WTC11 (cell line): ENCODE results near the gene NAT8L. TPM values are rescaled to one million over a fixed set of nuclear protein-coding genes. Genes with fewer than 3 reads are reported as not detected.

ENCODE experiments used
- ATAC-seq: fragments of 200-7000 bp; cut with Tn5 transposase; 2 replicates; pipeline ENCODE4 v1.10.0; 2021; ENCODE audit warnings: mild to moderate bottlenecking, moderate library complexity
- CTCF ChIA-PET: fragments of 300-600 bp; sonication (Branson Sonifier 250); formaldehyde crosslinking; loops from one replicate; lab custom pipeline; 2021; ENCODE audit warnings: antibody characterized with exemption; lab: Charles Lee
- POLR2A ChIA-PET: fragments of 350-600 bp; sonication (Branson Sonifier 250); formaldehyde crosslinking; loops from one replicate; lab custom pipeline; 2021; ENCODE audit warnings: antibody characterized with exemption; lab: Charles Lee
- DNase-seq: peaks from one replicate; pipeline ENCODE4 v3.0.0; 2021; ENCODE audit warnings: low spot score
- H3K27ac Mint-ChIP-seq: 2 replicates; pipeline ENCODE4 v1.8.0; 2021; ENCODE audit warnings: mixed read lengths
- H3K27me3 Mint-ChIP-seq: 2 replicates; pipeline ENCODE4 v1.8.0; 2021; ENCODE audit warnings: low read depth, mild to moderate bottlenecking, moderate library complexity, mixed read lengths
- H3K36me3 Mint-ChIP-seq: 2 replicates; pipeline ENCODE4 v1.8.0; 2021; ENCODE audit warnings: mixed read lengths
- H3K4me1 Mint-ChIP-seq: 2 replicates; pipeline ENCODE4 v1.8.0; 2022; ENCODE audit warnings: mixed read lengths
- H3K4me3 Mint-ChIP-seq: 2 replicates; pipeline ENCODE4 v1.8.0; 2021; ENCODE audit warnings: mild to moderate bottlenecking, moderate library complexity, mixed read lengths
- H3K9me3 Mint-ChIP-seq: 2 replicates; pipeline ENCODE4 v1.8.0; 2021; ENCODE audit warnings: mixed read lengths
- ATF6 ChIP-seq: sonication (generic); formaldehyde crosslinking; IDR thresholded peaks from 2 replicates; pipeline ENCODE4 v1.8.1; 2023; ENCODE audit warnings: mild to moderate bottlenecking, missing genetic modification reagents
- MYBL2 ChIP-seq: sonication (generic); formaldehyde crosslinking; IDR thresholded peaks from 2 replicates; pipeline ENCODE4 v1.8.1; 2023; ENCODE audit warnings: mild to moderate bottlenecking, moderate library complexity, missing genetic modification reagents
- PRDM15 ChIP-seq: sonication (generic); formaldehyde crosslinking; IDR thresholded peaks from 2 replicates; pipeline ENCODE4 v1.8.0; 2022; ENCODE audit warnings: missing genetic modification reagents
- ZMAT4 ChIP-seq: fragments of 250-450 bp; sonication (Bioruptor Pico); IDR thresholded peaks from 2 replicates; pipeline ENCODE4 v1.9.0; 2021; ENCODE audit warnings: mild to moderate bottlenecking
- total RNA-seq: library from RNA; stranded (reverse); gene quantifications from 3 replicates; pipeline ENCODE4 v1.2.3, GENCODE V29; 2021
- TF ChIP-seq, protein P1 (sequence below): sonication (generic); formaldehyde crosslinking; IDR thresholded peaks from 2 replicates; pipeline ENCODE4 v1.8.0; 2023; ENCODE audit warnings: missing genetic modification reagents, mild to moderate bottlenecking, borderline replicate concordance
- TF ChIP-seq, protein P2 (sequence below): sonication (generic); formaldehyde crosslinking; IDR thresholded peaks from 2 replicates; pipeline ENCODE4 v1.8.1; 2022; ENCODE audit warnings: low read depth, missing genetic modification reagents, borderline replicate concordance
- TF ChIP-seq, protein P3 (sequence below): sonication (generic); formaldehyde crosslinking; IDR thresholded peaks from 2 replicates; pipeline ENCODE4 v1.8.1; 2022; ENCODE audit warnings: mild to moderate bottlenecking, moderate library complexity, missing genetic modification reagents
- TF ChIP-seq, protein P4 (sequence below): sonication (generic); formaldehyde crosslinking; IDR thresholded peaks from 2 replicates; pipeline ENCODE4 v1.8.0; 2022; ENCODE audit warnings: mild to moderate bottlenecking, missing genetic modification reagents

The NAT8L gene
- total RNA-seq, 1 experiment from 2014 or later = 20.0 TPM

DNA sequence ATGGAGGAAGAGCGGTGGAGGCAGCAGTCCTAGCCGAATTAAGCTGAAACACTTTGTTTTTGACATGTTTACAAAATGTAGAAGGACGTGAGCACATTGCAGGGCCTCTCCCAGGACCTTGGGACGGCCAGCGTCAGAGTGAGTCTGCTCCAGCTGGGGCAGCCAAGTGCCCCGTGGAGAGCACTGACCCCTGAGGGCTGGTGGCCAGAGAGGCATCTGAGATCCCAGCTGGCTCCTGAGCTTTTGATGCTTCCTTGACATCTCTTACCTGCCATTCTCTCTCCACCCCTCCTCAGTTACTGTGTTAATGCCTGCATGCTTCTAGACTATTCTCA is 24.7 kb downstream of the NAT8L start (continued):
- TF ChIP-seq, protein P1, sequence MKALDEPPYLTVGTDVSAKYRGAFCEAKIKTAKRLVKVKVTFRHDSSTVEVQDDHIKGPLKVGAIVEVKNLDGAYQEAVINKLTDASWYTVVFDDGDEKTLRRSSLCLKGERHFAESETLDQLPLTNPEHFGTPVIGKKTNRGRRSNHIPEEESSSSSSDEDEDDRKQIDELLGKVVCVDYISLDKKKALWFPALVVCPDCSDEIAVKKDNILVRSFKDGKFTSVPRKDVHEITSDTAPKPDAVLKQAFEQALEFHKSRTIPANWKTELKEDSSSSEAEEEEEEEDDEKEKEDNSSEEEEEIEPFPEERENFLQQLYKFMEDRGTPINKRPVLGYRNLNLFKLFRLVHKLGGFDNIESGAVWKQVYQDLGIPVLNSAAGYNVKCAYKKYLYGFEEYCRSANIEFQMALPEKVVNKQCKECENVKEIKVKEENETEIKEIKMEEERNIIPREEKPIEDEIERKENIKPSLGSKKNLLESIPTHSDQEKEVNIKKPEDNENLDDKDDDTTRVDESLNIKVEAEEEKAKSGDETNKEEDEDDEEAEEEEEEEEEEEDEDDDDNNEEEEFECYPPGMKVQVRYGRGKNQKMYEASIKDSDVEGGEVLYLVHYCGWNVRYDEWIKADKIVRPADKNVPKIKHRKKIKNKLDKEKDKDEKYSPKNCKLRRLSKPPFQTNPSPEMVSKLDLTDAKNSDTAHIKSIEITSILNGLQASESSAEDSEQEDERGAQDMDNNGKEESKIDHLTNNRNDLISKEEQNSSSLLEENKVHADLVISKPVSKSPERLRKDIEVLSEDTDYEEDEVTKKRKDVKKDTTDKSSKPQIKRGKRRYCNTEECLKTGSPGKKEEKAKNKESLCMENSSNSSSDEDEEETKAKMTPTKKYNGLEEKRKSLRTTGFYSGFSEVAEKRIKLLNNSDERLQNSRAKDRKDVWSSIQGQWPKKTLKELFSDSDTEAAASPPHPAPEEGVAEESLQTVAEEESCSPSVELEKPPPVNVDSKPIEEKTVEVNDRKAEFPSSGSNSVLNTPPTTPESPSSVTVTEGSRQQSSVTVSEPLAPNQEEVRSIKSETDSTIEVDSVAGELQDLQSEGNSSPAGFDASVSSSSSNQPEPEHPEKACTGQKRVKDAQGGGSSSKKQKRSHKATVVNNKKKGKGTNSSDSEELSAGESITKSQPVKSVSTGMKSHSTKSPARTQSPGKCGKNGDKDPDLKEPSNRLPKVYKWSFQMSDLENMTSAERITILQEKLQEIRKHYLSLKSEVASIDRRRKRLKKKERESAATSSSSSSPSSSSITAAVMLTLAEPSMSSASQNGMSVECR (CRISPR knock-in tag) = no peak
- TF ChIP-seq MYBL2 (CRISPR knock-in tag) (no peak), ZMAT4 (CRISPR knock-in tag) (no peak)

GRCh38 chr4:2084316-2084715 is 25.2 kb downstream of the NAT8L start:
- POLR2A ChIA-PET = interaction anchor here (0.5 kb wide), 1 partner anchor 152 kb away, joined by 3 read pairs; no protein-coding TSS in a partner anchor

DNA sequence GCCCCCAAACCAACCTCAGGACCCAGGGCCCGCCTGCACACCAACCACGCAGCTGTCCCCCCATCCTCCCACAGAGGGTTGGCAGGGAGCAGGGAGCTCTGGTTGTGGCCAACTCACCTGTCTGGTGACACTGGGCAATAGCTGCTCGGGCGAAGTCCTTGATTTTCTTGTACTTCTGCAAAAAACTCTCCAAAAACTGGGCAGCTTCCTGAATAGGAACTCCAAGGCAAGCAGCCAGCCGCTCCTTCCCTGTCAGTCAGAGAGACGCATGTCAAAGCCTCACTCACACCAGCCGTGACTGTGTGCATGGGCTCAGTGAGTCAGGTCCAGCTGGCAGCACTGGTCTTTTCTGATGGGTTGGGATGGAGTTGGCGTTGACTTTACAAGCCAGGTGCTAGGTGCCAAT is 26.4 kb downstream of the NAT8L start:
- H3K4me3 Mint-ChIP-seq = no peak overlapping the region
- no peaks in the 10 kb centered on the region for H3K9me3 Mint-ChIP-seq
- no peak overlapping the region for H3K27ac Mint-ChIP-seq
- CTCF ChIA-PET = no interaction called here
- no peak for DNase-seq
- no peaks in the 10 kb centered on the region for H3K4me1 Mint-ChIP-seq
- H3K36me3 Mint-ChIP-seq = no peaks in the 10 kb centered on the region
- no peak for ATAC-seq
- H3K27me3 Mint-ChIP-seq = no peaks in the 10 kb centered on the region; the same call in none of the 2 replicates
- POLR2A ChIA-PET = no interaction called here
- TF ChIP-seq PRDM15 (CRISPR knock-in tag) (no peak), ATF6 (CRISPR knock-in tag) (no peak)

More at GRCh38 chr4:2084316-2084715, 25.2 kb downstream of the NAT8L start:
- Mint-ChIP-seq H3K36me3 (no peaks in the 10 kb centered on the region), H3K4me1 (no peaks in the 10 kb centered on the region), H3K27ac (no peak overlapping the region), H3K4me3 (no peak overlapping the region), H3K27me3 (no peaks in the 10 kb centered on the region; the same call in none of the 2 replicates), H3K9me3 (no peaks in the 10 kb centered on the region)
- ATAC-seq = no peak
- TF ChIP-seq, protein P2, sequence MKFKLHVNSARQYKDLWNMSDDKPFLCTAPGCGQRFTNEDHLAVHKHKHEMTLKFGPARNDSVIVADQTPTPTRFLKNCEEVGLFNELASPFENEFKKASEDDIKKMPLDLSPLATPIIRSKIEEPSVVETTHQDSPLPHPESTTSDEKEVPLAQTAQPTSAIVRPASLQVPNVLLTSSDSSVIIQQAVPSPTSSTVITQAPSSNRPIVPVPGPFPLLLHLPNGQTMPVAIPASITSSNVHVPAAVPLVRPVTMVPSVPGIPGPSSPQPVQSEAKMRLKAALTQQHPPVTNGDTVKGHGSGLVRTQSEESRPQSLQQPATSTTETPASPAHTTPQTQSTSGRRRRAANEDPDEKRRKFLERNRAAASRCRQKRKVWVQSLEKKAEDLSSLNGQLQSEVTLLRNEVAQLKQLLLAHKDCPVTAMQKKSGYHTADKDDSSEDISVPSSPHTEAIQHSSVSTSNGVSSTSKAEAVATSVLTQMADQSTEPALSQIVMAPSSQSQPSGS (CRISPR knock-in tag) = no peak
- TF ChIP-seq, protein P3, sequence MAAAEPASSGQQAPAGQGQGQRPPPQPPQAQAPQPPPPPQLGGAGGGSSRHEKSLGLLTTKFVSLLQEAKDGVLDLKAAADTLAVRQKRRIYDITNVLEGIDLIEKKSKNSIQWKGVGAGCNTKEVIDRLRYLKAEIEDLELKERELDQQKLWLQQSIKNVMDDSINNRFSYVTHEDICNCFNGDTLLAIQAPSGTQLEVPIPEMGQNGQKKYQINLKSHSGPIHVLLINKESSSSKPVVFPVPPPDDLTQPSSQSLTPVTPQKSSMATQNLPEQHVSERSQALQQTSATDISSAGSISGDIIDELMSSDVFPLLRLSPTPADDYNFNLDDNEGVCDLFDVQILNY = no peak
- no peak for TF ChIP-seq ATF6 (CRISPR knock-in tag)
- TF ChIP-seq, protein P4, sequence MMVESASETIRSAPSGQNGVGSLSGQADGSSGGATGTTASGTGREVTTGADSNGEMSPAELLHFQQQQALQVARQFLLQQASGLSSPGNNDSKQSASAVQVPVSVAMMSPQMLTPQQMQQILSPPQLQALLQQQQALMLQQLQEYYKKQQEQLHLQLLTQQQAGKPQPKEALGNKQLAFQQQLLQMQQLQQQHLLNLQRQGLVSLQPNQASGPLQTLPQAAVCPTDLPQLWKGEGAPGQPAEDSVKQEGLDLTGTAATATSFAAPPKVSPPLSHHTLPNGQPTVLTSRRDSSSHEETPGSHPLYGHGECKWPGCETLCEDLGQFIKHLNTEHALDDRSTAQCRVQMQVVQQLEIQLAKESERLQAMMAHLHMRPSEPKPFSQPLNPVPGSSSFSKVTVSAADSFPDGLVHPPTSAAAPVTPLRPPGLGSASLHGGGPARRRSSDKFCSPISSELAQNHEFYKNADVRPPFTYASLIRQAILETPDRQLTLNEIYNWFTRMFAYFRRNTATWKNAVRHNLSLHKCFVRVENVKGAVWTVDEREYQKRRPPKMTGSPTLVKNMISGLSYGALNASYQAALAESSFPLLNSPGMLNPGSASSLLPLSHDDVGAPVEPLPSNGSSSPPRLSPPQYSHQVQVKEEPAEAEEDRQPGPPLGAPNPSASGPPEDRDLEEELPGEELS (CRISPR knock-in tag) = no peak
- no peak for DNase-seq
- CTCF ChIA-PET = no interaction called here
